GM21515 (cell line): ENCODE measurements around the gene SPDYE11.
"Not testable (repeated sequence)": the region's sequence is repeated elsewhere in the genome, so short reads cannot be mapped to it uniquely, and the experiment has no call there.

Experiments used
- ATAC-seq: cut with Tn5 transposase; IDR thresholded peaks from one replicate; pipeline ENCODE4 v1.9.1; 2021; ENCODE audit not compliant: unreplicated experiment

The SPDYE11 gene

GRCh38 chr7:73057811-73058210, at the start of gene SPDYE11:
Gene SPDYE11, minus strand, starts transcription at chr7:73057911. Its CDS starts 1,800 bp downstream, at chr7:73056111.
- ATAC-seq, result not testable (repeated sequence)

- not testable (repeated sequence) for ATAC-seq
Observed at GRCh38 chr7:73085938-73086337, 28.2 kb upstream of the SPDYE11 start, which contains the start of gene SPDYE9. Gene SPDYE9, minus strand, starts transcription at chr7:73086038. Its CDS starts 1,800 bp downstream, at chr7:73084238.

- not testable (repeated sequence) for ATAC-seq
Observed at GRCh38 chr7:73029666-73030065, 28.0 kb downstream of the SPDYE11 start, which contains the start of gene SPDYE8. Gene SPDYE8, minus strand, starts transcription at chr7:73029766. Its CDS starts 1,800 bp downstream, at chr7:73027966.

- not testable (repeated sequence) for ATAC-seq
Observed at GRCh38 chr7:73006491-73006890, 51.2 kb downstream of the SPDYE11 start.

- peak; percentile 69 for ATAC-seq
Observed at GRCh38 chr7:73005693-73006447, 51.8 kb downstream of the SPDYE11 start.

GRCh38 chr7:73005356-73005692, 52.4 kb downstream of the SPDYE11 start:
- ATAC-seq, result peak; percentile 82

GRCh38 chr7:72997887-72998468, 59.7 kb downstream of the SPDYE11 start:
- not testable (repeated sequence) for ATAC-seq
